Left lung (tissue), 10 donors: Measurements from ENCODE around the gene SLC7A6. TPM values are rescaled to one million over a fixed set of nuclear protein-coding genes. Genes with fewer than 3 reads are reported as not detected.

Experiments
- ATAC-seq: fragments of 200-7000 bp; cut with Tn5 transposase; one replicate; pipeline ENCODE4 v1.9.1; 2020; ENCODE audit warnings: moderate library complexity
- DNase-seq, 4 donors: peaks; one replicate each; pipeline ENCODE4 v3.0.0-alpha.2; 2013 to 2020
- H3K27ac ChIP-seq, 2 donors: fragments of 200-600 bp; sonication (generic) in 1 of 2; one replicate each; pipeline versions ENCODE4 v1.5.0 to v1.8.0; 2020 to 2021
- H3K27me3 ChIP-seq, 2 donors: fragments of 200-600 bp; sonication (generic) in 1 of 2; one replicate each; pipeline versions ENCODE4 v1.5.0 to v1.8.0; 2020 to 2021
- H3K36me3 ChIP-seq, 2 donors: fragments of 200-600 bp; sonication (generic) in 1 of 2; one replicate each; pipeline versions ENCODE4 v1.5.0 to v1.8.0; 2020 to 2021
- H3K4me1 ChIP-seq, 2 donors: fragments of 200-600 bp; one replicate each; pipeline ENCODE4 v1.8.0; 2021
- H3K4me3 ChIP-seq, 2 donors: fragments of 200-600 bp; sonication (generic) in 1 of 2; one replicate each; pipeline versions ENCODE4 v1.5.0 to v1.8.0; 2020 to 2021; ENCODE audit warnings: mild to moderate bottlenecking in 1 of 2
- H3K9me3 ChIP-seq, 2 donors: fragments of 200-600 bp; sonication (generic) in 1 of 2; one replicate each; pipeline versions ENCODE4 v1.5.0 to v1.8.0; 2020 to 2021
- intact Hi-C, 2 donors: fragments of 100-400 bp; cut with DNase I; formaldehyde crosslinking; loops; one replicate each; pipeline versions ENCODE4 v1.11.2 to v1.14.2; 2022
- polyA plus RNA-seq, 6 donors: library from polyadenylated mRNA; unstranded; fragments of 120-200 nt; gene quantifications; one replicate each; pipeline ENCODE4 v1.2.1, GENCODE V29; 2013; ENCODE audit not compliant: insufficient read length in 6 of 6
- total RNA-seq, 2 donors: library from RNA; stranded (reverse); fragmentation: NEBNext Ultra II Directional; extraction: Animal tissue kit (Norgen Biotek cat#: 25700); gene quantifications; one replicate each; pipeline ENCODE4 v1.2.1, GENCODE V29; 2021
- TF ChIP-seq, protein P1 (sequence below), 2 donors: fragments of 200-600 bp; sonication (generic) in 1 of 2; IDR thresholded peaks; one replicate each; pipeline versions ENCODE4 v1.5.0 to v1.8.0; 2021; ENCODE audit warnings: antibody characterized with exemption in 2 of 2
- donor health status: DM: no; HTN: yes; CAD: no.
- donor health status: DM: no; HTN: no; CAD: no.

The SLC7A6 gene
- total and polyA plus RNA-seq, 8 donors: 9.6 to 55.6 (median 12.2) TPM

DNA sequence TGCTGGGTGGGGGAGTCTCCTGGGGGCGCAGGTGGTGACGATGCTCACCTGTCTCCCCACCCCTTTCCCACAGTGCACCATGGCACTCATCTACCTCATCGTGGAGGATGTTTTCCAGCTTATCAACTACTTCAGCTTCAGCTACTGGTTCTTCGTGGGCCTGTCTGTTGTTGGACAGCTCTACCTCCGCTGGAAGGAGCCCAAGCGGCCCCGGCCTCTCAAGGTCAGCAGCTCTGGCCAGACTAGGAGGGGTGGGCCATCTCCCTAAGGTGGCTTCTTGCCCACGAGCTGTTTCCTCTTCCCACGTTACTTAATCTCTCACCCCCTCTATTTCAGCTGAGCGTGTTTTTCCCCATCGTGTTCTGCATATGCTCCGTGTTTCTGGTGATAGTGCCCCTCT is 32.0 kb downstream of the SLC7A6 start:
- DNase-seq: no peak
- Histone ChIP-seq H3K4me3 (no peak overlapping the region), H3K4me1 (peaks cover 0 to 5% of the 10 kb centered on the region in 2 donors), H3K27ac (no peak overlapping the region), H3K9me3 (no peaks in the 10 kb centered on the region), H3K27me3 (no peaks in the 10 kb centered on the region), H3K36me3 (peaks cover 0 to 98% of the 10 kb centered on the region in 2 donors)
- intact Hi-C loops: no loop called here
- TF ChIP-seq, protein P1, sequence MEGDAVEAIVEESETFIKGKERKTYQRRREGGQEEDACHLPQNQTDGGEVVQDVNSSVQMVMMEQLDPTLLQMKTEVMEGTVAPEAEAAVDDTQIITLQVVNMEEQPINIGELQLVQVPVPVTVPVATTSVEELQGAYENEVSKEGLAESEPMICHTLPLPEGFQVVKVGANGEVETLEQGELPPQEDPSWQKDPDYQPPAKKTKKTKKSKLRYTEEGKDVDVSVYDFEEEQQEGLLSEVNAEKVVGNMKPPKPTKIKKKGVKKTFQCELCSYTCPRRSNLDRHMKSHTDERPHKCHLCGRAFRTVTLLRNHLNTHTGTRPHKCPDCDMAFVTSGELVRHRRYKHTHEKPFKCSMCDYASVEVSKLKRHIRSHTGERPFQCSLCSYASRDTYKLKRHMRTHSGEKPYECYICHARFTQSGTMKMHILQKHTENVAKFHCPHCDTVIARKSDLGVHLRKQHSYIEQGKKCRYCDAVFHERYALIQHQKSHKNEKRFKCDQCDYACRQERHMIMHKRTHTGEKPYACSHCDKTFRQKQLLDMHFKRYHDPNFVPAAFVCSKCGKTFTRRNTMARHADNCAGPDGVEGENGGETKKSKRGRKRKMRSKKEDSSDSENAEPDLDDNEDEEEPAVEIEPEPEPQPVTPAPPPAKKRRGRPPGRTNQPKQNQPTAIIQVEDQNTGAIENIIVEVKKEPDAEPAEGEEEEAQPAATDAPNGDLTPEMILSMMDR (IDR thresholded peaks at IDR 0.05): no peak
- ATAC-seq: no peak

DNA sequence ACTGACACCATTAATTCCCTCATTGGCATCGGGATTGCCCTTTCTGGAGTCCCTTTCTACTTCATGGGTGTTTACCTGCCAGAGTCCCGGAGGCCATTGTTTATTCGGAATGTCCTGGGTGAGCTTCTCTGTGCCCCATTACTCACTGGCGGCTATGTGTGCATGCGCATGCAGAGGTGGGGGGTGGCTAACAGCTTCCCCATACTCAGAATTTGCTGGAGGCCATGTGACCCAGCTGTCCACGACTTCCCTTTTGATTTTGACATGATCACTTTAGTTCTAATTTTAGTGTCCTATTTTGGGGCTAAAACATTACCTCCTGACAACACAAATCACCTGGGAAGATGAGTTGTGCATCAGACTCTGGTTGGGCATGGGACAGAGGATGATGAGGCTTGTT is 32.4 kb downstream of the SLC7A6 start:
- ATAC-seq (peak; percentile 37), DNase-seq (no peak)
- Histone ChIP-seq H3K4me1 (peaks cover 0 to 5% of the 10 kb centered on the region in 2 donors), H3K4me3 (no peak overlapping the region), H3K9me3 (no peaks in the 10 kb centered on the region), H3K36me3 (peaks cover 0 to 100% of the 10 kb centered on the region in 2 donors), H3K27ac (no peak overlapping the region), H3K27me3 (no peaks in the 10 kb centered on the region)
- TF ChIP-seq, protein P1 (IDR thresholded peaks at IDR 0.05): no peak
- intact Hi-C loops: no loop called here

DNA sequence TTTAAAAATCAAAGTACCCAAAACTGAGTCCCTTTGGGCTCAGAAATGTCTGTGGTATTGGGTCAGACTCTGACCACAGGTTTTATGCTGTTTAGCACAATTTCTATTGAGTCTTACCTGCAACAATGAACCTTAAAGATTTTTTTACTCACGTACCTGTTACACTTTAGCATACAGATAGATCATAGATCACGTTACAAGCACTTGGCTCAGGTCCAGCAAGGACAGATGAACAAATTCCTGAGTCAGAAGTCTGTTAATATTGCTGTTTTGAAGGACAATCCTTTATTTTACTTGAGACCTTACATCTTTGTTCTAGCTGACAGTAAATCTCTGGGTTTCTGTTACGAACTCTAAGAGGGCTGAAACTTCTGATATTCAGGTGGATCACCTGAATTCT is 33.6 kb downstream of the SLC7A6 start:
- Histone ChIP-seq H3K36me3 (peaks cover 0 to 100% of the 10 kb centered on the region in 2 donors), H3K27me3 (no peaks in the 10 kb centered on the region)

DNA sequence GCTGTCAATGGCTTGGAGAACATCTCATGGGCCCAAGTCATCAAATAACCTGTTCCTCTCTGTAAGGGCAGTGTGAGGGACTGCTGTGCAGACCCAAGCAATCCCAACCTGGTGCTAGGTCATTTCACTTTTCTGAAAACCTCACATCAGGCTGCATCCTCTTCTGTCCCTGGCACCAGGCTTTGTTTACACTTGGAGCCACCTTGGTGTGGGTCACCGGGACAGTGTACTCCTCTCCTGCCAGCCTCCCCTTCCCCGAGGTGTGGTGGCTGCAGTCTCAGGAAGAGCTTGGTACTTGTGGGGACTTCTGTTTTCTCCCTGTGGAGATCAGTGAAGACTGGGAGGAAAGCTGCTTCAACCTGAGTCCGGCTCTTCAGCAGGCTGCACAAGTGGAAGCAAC is 34.0 kb downstream of the SLC7A6 start:
- Histone ChIP-seq H3K9me3 (no peaks in the 10 kb centered on the region), H3K27ac (no peak overlapping the region), H3K36me3 (peaks cover 0 to 100% of the 10 kb centered on the region in 2 donors), H3K4me3 (no peak overlapping the region), H3K4me1 (no peaks in the 10 kb centered on the region), H3K27me3 (no peaks in the 10 kb centered on the region)
- DNase-seq (no peak), ATAC-seq (no peak)
- TF ChIP-seq, protein P1 (IDR thresholded peaks at IDR 0.05): no peak
- intact Hi-C loops: no loop called here

More for the DNA sequence above, 33.6 kb downstream of the SLC7A6 start:
- no peaks in the 10 kb centered on the region for H3K4me1 ChIP-seq
- H3K4me3 ChIP-seq: no peak overlapping the region
- ATAC-seq (no peak), DNase-seq (no peak)
- TF ChIP-seq, protein P1 (IDR thresholded peaks at IDR 0.05): no peak
- H3K27ac ChIP-seq: no peak overlapping the region
- no peaks in the 10 kb centered on the region for H3K9me3 ChIP-seq
- intact Hi-C loops: no loop called here

DNA sequence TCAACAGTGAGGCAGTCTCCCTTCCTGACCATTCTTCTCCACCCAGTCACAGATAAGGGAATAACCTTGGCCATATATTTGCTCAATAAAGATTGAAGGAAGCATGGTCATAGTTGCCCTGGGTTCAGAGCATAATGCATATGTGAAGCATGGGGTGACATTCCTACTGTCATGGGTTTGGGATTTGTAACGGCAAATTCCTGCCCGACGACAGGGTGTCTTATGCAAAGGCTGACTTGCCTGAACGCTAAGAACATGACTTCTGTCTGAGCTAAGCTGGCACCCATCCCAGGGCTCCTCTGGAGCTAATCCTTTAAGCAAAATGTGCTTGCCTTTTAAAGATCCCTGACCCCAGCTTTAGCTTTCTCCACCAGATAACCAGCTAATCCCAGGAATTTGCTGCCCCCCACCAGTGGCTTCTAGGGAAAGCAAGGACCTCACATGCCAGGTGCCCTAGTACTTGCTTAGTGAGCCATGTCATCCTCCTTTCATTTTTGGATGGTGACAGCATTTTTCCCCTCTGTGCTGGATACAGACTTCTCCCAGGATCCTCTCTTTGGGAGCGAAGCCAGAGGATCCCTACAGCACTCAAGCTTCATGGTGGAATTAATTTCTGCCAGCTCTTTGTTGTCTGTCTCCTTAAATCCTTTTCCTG is 34.7 kb downstream of the SLC7A6 start:
- Histone ChIP-seq H3K36me3 (peaks cover 0 to 100% of the 10 kb centered on the region in 2 donors), H3K4me3 (no peak overlapping the region), H3K4me1 (no peaks in the 10 kb centered on the region), H3K9me3 (no peaks in the 10 kb centered on the region), H3K27me3 (no peaks in the 10 kb centered on the region), H3K27ac (no peak overlapping the region)
- DNase-seq: no peak
- intact Hi-C loops: no loop called here
- TF ChIP-seq, protein P1 (IDR thresholded peaks at IDR 0.05): no peak
- ATAC-seq: no peak
